Neural cell (in vitro differentiated cells): ENCODE results near the gene ASIC2.

ENCODE experiments used
- CTCF ChIP-seq: fragments of 450-650 bp; IDR thresholded peaks from 2 replicates; pipeline ENCODE4 v1.5.1; 2014; ENCODE audit warnings: antibody characterized with exemption, mild to moderate bottlenecking, moderate library complexity; ENCODE audit not compliant: poor library complexity, severe bottlenecking
- MXI1 ChIP-seq: fragments of 450-650 bp; conservative IDR thresholded peaks from 2 replicates; pipeline ENCODE4 v1.6.1; 2014; ENCODE audit warnings: antibody characterized with exemption, mild to moderate bottlenecking; ENCODE audit not compliant: poor library complexity, severe bottlenecking
- POLR2AphosphoS5 ChIP-seq: IDR thresholded peaks from 2 replicates; pipeline ENCODE4 v1.6.1; 2012

DNA sequence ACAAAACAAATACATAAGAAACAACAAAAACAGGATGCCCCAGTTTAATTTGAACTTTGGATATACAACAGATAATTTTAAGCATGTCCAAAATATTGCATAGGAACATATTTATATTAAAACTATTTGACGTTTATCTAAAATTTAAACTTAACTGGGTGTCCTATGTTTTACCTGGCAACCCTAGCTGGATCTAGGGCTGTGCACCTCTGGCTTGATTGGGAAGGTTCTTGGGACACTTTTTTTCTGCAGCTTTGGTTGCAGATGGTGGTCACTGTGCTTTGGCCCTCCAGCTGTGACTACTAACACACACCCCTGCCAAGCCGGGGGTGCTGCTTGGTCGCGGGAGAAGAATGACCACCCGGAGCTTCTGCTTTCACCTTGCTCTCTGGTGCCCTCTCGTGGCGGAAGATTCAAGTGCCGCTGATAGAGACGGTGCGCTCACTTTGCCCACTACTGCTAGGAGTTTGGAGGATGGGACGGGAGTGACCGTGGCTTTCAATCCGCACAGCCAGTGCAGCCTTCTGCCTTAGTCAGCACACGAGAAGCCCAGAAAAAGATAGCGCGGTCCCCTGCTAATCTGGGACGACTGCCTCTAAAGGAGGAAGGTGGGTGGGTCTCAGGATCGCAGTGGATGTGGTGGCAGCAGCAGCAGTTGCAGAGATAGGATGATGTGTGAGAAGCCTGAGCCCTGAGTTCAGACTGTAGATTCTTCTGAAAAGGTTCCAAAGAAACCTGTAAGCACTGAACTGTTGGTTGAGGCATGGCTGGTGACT, 294.8 kb downstream of the ASIC2 start:
- TF ChIP-seq POLR2AphosphoS5 (no peak), CTCF (peak; percentile 80), MXI1 (no peak)
